Lower leg skin (tissue), 3 donors: ENCODE measurements around the gene CALHM4.

Experiments used
- POLR2A ChIP-seq, 2 donors: fragments of 450-650 bp; IDR thresholded peaks; one replicate each; pipeline ENCODE4 v1.6.1; 2016 to 2017; ENCODE audit warnings: antibody characterized with exemption in 2 of 2, mild to moderate bottlenecking in 1 of 2, moderate library complexity in 1 of 2
- TF ChIP-seq, protein P1 (sequence below), 3 donors: fragments of 450-650 bp; IDR thresholded peaks; one replicate each; pipeline ENCODE4 v1.5.1; 2016; ENCODE audit warnings: antibody characterized with exemption in 3 of 3, mild to moderate bottlenecking in 3 of 3, moderate library complexity in 2 of 3

DNA sequence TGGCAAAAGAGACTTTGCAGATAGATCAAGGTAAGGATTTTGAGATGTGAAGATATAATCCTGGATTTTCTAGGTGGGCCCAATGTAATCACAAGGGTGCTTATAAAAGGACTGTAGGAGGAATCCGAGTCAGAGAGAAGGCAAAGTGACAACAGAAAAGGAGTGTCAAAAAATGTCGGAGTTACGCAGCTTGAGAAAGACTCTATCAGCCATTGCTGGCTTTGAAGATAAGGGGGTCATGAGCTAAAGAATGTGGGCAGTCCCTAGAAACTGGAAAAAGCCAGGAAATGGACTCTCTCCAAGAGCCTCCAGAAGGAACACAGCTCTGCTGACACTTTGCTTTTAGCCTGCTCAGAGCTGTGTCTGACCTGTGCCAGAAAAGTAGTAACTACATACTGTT, 9.1 kb downstream of the CALHM4 start:
- TF ChIP-seq, protein P1, sequence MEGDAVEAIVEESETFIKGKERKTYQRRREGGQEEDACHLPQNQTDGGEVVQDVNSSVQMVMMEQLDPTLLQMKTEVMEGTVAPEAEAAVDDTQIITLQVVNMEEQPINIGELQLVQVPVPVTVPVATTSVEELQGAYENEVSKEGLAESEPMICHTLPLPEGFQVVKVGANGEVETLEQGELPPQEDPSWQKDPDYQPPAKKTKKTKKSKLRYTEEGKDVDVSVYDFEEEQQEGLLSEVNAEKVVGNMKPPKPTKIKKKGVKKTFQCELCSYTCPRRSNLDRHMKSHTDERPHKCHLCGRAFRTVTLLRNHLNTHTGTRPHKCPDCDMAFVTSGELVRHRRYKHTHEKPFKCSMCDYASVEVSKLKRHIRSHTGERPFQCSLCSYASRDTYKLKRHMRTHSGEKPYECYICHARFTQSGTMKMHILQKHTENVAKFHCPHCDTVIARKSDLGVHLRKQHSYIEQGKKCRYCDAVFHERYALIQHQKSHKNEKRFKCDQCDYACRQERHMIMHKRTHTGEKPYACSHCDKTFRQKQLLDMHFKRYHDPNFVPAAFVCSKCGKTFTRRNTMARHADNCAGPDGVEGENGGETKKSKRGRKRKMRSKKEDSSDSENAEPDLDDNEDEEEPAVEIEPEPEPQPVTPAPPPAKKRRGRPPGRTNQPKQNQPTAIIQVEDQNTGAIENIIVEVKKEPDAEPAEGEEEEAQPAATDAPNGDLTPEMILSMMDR (IDR thresholded peaks at IDR 0.05) = no peak
- TF ChIP-seq POLR2A (IDR thresholded peaks at IDR 0.05) = no peak
